Superior temporal gyrus (tissue), 1 donor: ENCODE measurements around the gene TPM4.
"Not testable (repeated sequence)": the region's sequence is repeated elsewhere in the genome, so short reads cannot be mapped to it uniquely, and the experiment has no call there.

Experiments used
- DNase-seq: peaks from one replicate; pipeline ENCODE4 v3.0.0-alpha.2; 2016; ENCODE audit errors: extremely low spot score

TPM4 gene

DNA sequence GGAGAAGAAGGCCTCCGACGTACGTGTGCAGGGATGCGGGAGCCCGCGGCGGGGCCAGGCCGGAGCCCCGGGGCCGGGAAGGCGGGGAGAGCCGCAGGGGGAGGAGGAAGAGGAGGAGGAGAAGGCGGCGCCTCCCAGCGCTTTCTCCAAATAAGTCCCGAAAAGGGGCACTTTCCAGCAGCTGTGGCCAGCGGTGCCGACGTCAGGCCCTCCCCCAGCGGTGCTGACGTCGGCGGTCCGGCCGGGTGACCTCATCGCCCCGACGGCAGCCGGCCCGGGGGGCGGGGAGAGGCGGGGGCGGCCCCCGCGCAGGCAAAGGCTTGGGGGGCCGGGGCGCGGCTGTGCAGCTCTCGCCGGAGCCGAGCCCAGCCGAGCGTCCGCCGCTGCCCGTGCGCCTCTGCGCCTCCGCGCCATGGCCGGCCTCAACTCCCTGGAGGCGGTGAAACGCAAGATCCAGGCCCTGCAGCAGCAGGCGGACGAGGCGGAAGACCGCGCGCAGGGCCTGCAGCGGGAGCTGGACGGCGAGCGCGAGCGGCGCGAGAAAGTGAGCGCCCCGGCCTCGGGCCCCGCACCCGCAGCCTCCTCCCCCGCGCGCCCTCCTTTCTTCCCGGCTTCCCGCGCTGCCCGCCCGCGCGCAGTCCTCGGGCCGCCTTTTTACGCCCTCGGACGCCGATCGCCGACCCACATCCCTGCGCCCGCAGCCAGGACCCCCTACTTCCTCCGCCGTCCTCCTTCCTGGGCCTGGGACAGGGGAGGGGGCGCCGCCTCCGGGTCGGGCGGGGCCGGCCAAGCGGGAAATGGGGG lies at the start of gene TPM4:
Gene TPM4, plus strand, starts transcription at position 342 of the 804 bp plus-strand sequence. Its CDS starts 71 bp downstream, at position 413.
- DNase-seq = peak; percentile 81

DNA sequence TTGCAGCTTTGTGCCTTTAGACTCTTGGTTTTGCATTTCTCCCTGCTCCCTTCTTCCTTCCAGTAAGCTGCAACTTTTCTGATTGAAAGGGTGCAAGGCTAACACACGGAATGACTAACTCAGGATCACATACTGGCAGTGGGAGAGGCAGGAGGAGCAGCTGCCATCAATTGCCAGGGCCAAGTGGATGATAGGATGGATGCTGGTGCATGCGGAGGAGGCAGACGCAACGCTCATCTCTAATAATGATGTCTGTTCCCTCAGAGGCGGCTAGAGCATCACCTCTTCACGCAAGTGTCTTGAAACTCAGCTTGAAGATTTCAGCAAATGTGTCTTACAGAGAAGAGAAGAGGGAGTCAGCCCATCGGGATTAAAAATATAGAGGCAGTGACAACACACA lies 49.5 kb upstream of the TPM4 start:
- DNase-seq = no peak

DNA sequence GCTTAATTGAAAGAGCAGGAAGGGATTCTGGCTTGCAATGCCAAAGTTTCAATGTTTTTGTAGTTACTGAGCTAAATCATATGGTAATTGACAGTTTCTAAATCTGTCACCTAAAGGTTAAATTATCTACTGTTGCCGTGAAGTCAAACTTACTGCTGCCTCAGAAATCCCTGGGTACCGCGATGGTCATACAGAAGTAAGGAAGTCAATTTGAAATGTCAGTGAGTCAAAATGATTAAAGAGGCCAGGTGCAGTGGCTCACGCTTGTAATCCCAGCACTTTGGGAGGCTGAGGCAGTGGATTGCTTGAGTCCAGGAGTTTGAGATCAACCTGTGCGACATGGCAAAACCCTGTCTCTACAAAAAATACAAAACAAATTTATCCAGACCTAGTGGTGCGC lies 48.8 kb upstream of the TPM4 start:
- DNase-seq = no peak

DNA sequence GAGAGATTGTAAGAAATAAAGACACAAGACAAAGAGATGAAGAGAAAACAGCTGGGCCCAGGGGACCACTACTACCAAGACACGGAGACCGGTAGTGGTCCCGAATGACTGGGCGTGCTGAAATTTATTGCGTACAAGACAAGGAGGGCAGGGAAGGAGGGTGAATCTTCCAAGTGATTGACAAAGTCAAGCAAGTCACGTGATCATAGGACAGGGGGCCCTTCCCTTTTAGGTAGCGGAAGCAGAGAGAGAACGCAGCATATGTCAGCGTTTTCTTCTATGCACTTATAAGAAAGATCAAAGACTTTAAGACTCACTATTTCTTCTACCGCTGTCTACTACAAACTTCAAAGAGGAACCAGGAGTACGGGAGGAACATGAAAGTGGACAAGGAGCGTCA lies 46.1 kb upstream of the TPM4 start:
- not testable (repeated sequence) for DNase-seq

GRCh38 chr19:16030964-16031871 lies 45.1 kb upstream of the TPM4 start:
- DNase-seq = no peak

GRCh38 chr19:16031872-16032200 lies 44.5 kb upstream of the TPM4 start:
- no peak for DNase-seq

DNA sequence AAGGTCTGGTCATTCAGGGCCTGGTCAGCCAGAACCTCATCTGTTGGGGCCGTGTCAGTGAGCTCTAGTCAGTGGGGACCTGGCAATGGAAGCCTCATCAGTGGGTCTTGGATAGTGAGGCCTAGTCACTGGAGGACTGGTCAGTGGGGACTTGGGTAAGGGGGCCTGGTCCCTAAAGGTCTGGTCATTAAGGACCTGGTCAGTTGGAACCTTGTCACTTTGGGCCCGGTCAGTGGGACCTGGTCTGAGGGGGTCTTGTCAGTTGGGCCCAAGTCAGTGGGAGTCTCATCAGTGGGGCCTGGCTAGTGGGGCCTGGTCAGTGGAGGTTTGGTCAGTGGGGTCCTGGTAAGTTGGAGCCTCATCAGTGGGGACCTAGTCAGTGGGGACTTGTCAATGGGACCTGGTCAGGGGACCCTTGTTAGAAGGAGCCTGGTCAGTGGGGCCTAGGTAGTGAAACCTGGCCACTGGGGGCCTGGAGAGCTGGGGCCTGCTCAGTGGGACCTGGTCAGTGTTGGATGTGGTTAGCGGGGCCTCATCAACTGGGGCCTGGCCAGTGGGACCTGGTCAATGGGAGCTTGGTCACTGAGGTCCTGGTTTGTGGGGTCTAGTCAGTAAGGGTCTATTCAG lies 43.7 kb upstream of the TPM4 start:
- no peak for DNase-seq

GRCh38 chr19:16033136-16033530 lies 43.2 kb upstream of the TPM4 start:
- no peak for DNase-seq

DNA sequence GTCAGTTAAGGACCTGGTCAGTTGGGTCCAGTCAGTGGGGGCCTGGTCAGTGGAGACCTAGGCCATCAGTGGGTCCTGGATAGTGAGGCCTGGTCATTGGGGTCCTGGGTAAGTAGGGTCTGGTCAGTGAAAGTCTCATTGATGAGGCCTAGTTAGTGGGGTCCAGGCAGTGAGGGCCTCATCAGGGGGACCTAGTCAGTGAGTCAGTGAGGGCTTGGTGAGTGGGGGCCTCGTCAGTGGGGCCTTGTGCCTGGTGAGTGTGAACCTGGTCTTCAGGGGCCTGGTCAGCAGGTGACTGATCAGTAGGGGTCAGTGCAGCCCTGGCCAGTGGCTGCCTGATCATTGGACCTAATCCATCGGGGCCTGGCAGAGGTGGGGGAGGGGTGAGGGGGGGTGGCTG lies 42.6 kb upstream of the TPM4 start:
- DNase-seq = no peak

DNA sequence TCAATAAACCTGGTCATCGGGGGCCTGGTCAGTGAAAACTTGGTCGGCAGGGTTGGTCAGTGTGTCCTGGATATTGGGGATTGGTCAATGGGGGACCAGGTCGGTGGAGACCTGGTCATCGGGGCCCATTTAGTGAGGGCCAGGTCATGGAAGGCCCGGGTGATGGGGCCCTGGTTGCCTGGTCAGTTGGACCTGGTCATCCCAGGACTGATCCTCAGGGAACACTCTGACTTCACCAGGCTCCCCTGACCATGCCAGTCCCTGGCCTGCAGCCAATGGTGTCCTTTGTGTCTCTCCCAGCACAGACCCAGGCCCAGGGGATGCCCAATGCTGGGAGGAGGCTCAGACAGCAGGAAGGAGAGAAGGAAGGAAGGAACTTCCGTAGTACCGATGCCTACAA lies 42.1 kb upstream of the TPM4 start:
- no peak for DNase-seq

DNA sequence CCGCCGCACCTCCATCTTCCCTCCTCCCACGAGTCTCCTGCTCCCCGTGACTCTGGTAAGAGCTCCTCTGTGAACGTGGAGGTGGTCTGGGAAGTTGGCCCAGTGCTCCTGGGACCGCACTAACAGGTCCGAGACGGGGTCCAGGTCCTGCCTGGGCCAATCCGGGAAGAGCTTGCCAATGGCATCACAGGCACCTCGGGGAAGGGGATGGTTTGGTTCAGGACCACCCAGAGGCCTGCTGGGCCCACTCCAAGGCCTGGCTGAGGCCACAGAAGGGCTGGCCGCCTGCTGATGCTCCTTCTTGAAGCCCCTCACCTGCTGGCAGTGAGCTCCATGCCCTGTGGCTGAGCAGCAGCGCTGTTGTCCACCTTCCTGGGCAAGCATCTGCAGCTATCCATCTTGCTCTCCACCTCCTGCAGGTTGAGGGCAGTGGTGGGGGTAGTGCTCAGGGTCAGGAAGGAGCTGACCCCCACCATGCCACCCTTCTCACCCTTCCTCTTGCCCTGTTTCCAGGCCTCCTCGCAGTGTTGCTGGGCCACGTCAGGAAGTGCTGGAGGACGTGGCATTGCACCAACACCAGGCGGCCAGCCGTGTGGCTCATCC lies 41.2 kb upstream of the TPM4 start:
- DNase-seq = no peak

GRCh38 chr19:16035601-16036297 lies 40.5 kb upstream of the TPM4 start:
- DNase-seq = no peak

DNA sequence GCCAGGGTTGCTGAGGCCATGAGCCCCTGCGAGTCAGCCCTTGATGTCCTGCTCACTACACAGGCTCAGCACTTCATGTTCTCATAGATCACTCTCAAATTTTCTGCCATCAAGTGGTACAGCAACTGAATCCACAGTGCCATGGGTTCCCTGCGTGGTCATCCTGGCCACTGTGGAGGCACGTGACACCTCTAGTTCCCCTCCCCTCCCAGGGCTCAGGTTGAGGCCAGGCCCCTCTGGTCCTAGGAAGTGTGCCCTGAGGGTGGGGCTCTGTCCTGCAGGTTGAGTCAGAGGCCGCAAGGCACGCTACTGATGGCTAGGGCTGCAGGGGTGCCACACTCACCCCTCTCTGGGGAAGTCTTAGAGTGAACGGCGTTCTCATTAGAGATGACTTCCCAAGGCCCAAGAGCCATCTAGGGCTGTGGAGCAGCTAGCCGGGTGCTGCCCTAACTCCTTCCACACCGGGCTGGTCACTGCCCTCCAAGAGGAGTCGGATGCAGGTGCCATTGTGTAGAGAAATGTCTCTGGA lies 39.8 kb upstream of the TPM4 start:
- DNase-seq = no peak

DNA sequence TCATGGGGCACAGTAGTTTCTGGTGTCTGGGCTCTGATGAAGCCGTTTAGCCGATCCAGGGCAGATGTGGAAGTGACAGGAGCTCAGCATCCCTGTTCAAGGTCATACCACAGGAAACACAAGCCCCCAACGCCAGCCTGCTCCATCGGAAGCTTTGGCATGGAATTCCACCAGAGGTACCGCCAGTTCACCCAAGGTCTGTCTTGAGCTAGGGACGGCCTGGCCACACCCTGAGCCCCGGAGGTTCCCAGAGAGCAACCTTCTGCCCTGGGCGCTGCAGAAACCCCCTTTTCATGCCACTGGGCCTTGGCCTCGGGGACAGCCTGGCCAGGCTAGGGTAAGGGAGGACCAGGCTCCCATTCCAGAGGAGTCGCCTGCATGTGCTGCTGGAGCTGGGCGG lies 39.4 kb upstream of the TPM4 start:
- DNase-seq = no peak

DNA sequence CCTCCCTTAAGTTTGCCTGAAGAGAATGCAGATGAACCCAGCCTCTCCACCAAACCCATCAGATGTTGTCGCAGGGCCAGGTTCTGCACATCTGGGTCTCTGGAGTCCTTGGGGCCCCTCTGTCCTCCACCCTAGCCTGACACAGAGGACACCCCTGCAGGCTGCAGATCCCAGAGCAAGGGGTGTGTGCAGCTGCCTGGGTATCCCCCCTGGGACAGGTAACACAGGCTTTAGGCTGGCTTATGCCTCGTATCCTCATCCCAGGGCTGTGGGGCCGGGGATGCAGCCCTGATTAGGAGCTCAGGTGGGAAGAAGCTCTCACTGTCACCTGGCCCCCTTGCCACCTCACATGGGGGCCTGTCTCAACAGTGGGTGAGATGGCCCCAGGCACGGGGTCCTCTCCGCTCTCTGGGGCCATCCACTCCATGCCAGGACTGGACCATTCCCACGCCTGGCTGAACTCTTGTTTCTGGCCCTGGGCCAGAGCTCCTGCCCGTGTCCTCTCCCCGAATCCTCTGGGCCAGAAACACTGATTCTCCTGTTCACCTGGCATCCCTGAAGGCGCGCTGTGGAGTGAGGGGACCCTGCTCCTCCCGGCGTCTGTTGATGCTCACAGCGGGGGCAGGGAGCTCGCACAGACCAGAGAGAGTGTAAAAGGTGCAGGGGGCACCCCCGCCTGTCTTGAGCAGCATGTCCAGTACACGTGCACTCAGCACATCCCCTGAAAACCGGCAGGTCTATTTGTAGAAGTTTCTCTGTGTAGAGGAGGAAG lies 38.7 kb upstream of the TPM4 start:
- no peak for DNase-seq

DNA sequence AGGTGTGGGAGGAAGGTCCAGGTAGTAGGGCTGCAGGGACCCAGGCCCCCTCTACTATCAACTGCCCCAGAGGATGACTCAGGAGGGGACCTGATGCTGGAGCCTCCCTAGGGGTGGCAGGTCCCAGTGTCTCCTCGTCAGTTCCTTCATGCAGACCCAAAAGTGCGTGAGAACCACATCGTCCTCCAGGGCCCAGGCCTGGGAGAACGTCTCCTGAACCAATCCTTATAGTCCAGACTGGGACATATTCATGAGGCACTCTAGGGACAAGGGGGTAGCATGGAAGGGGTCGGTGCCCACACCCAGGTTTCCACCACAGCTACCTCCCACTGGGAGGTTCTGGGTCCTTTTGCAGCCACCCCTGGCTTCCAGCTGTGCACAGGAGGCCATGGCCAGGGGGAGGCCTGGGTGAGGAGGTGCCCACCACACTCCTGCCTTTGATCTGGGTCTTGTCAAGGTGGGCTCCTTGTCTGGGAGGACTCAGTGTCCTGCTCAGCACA lies 38.0 kb upstream of the TPM4 start:
- DNase-seq = no peak

- DNase-seq = no peak
Observed at GRCh38 chr19:16039081-16039480, 37.2 kb upstream of the TPM4 start.

- DNase-seq = no peak
Observed at GRCh38 chr19:16039545-16039944, 36.8 kb upstream of the TPM4 start.

DNA sequence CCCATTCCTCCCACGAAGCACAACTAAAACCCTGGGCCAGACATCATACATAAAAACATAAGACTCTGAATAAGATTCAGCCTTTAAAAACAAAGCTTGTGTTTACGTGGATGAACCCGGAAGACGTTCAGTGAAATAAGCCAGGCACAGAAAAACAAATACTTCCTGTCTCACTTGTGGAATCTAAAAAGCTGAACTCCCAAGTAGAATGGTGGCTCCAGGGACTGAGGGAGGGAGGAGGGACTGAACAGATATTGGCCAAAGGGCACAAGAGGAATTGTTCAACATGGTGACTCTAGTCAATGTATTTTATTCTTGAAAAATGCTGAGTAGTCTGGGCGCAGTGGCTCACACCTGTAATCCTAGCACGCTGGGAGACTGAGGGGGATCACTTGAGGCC lies 35.7 kb upstream of the TPM4 start:
- no peak for DNase-seq

- peak; percentile 89 for DNase-seq
Observed at GRCh38 chr19:16041299-16041990, 34.9 kb upstream of the TPM4 start.
